Measurements from ENCODE around the gene MAGI2.

The MAGI2 gene

DNA sequence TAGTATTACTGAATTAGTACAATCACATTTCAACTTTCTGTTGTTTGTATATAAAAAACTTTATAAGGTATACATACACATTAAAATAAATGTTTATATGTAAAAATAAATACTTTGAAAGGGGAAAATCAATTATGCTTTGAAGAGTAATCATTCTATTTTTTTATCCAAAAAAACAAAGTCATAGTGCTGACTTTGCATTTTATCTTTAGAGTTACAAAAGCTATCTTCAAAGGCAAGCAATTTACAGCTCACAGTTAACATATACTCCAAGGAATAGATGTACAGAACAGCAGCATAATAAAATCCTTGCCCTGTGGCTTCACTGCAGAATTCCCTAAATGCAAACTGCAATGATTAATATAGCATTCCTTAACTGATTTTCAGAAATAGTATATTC is 53.2 kb downstream of the MAGI2 start:
- H3K27me3 ChIP-seq (replicated peaks; ENCODE audit: control insufficient read depth, insufficient read depth, low read length, poor library complexity, severe bottlenecking), result no peaks in the 10 kb centered on the region
- H3K4me3 ChIP-seq (ENCODE audit: insufficient read depth, low read depth, low read length, poor library complexity, severe bottlenecking), result no peak overlapping the region
- H3K36me3 ChIP-seq (ENCODE audit: control insufficient read depth, insufficient read depth, low read length), result no peaks in the 10 kb centered on the region
- no peaks in the 10 kb centered on the region for H3K4me1 ChIP-seq (ENCODE audit: control insufficient read depth, insufficient read depth, low read length, poor library complexity, severe bottlenecking)
- H3K27ac ChIP-seq (ENCODE audit: insufficient read depth, low read length, poor library complexity, severe bottlenecking), result no peak overlapping the region
- no peak for DNase-seq
- H3K9me3 ChIP-seq (ENCODE audit: control insufficient read depth, low read length), result no peaks in the 10 kb centered on the region

DNA sequence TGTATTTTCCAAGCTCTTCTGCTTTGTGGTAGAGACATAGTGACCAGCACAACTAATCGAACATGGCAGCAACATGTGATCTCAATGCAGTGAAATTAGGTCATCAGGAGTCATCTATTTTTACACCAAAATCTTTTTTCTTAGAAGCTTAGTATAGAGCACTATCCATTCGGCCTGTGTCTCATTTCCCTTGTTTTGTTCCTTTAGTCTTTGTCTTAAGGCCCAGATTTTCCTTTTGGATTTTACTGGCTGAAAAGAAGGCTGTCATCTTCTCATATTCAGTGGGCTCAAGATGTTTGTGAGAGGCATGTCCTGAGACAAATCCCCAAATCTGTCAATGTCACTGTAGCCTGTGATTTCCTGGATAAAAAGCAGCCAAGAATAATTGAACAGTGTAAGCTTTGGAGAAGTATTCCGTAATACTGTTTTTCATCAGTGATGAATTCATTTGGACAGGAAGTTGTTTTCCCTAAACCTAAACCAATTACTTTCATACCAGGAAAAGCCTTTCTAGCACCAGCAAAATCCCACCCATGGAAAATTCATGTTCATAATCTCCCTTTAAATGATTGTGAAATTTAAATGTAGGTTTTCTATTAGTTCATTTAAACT is 55.2 kb downstream of the MAGI2 start:
- no peak overlapping the region for H3K27ac ChIP-seq (ENCODE audit: insufficient read depth, low read length, poor library complexity, severe bottlenecking)
- no peaks in the 10 kb centered on the region for H3K27me3 ChIP-seq (replicated peaks; ENCODE audit: control insufficient read depth, insufficient read depth, low read length, poor library complexity, severe bottlenecking)
- H3K36me3 ChIP-seq (ENCODE audit: control insufficient read depth, insufficient read depth, low read length), result no peaks in the 10 kb centered on the region
- H3K4me3 ChIP-seq (ENCODE audit: insufficient read depth, low read depth, low read length, poor library complexity, severe bottlenecking), result no peak overlapping the region
- DNase-seq, result no peak
- no peaks in the 10 kb centered on the region for H3K9me3 ChIP-seq (ENCODE audit: control insufficient read depth, low read length)
- no peaks in the 10 kb centered on the region for H3K4me1 ChIP-seq (ENCODE audit: control insufficient read depth, insufficient read depth, low read length, poor library complexity, severe bottlenecking)

DNA sequence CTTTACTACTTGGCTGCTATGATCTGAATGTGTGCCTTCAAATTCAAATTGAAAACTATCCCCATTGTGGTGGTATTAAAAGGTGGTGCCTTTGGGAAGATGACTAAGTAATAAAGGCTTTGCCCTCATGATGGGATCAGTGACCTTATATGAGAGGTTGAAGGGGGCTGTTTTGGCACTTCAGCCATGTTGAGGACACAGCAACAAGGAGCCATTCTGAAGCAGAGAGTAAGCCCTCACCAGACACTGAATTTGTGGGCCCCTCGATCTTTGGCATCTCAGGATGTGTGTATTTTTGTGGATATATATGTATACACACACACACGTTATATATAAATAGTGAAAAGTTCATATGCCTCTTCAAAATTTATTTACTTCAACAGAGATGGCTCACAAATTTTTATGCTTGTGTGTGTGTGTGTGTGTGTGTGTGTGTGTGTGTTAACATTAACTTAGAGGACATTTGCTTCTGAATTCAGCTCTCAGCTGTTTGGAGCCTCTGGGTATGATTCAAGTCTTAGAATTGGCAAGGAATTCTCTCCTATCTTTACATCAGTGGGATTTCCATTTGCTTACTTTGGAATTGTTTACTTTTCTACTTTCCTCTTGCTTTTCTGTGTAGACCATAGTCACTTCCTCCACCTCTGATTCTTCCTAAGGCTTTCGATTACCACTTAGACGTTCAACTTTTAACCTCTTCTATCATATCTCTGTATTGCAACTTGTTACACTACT is 66.6 kb downstream of the MAGI2 start:
- DNase-seq, result no peak
- no peaks in the 10 kb centered on the region for H3K36me3 ChIP-seq (ENCODE audit: control insufficient read depth, insufficient read depth, low read length)
- no peaks in the 10 kb centered on the region for H3K9me3 ChIP-seq (ENCODE audit: control insufficient read depth, low read length)
- H3K4me3 ChIP-seq (ENCODE audit: insufficient read depth, low read depth, low read length, poor library complexity, severe bottlenecking), result no peak overlapping the region
- no peaks in the 10 kb centered on the region for H3K4me1 ChIP-seq (ENCODE audit: control insufficient read depth, insufficient read depth, low read length, poor library complexity, severe bottlenecking)
- H3K27me3 ChIP-seq (replicated peaks; ENCODE audit: control insufficient read depth, insufficient read depth, low read length, poor library complexity, severe bottlenecking), result no peaks in the 10 kb centered on the region
- no peak overlapping the region for H3K27ac ChIP-seq (ENCODE audit: insufficient read depth, low read length, poor library complexity, severe bottlenecking)

- no peak for DNase-seq
- Histone ChIP-seq H3K9me3 (ENCODE audit: control insufficient read depth, low read length) (no peaks in the 10 kb centered on the region), H3K4me1 (ENCODE audit: control insufficient read depth, insufficient read depth, low read length, poor library complexity, severe bottlenecking) (no peaks in the 10 kb centered on the region), H3K4me3 (ENCODE audit: insufficient read depth, low read depth, low read length, poor library complexity, severe bottlenecking) (no peak overlapping the region), H3K27ac (ENCODE audit: insufficient read depth, low read length, poor library complexity, severe bottlenecking) (no peak overlapping the region), H3K27me3 (replicated peaks; ENCODE audit: control insufficient read depth, insufficient read depth, low read length, poor library complexity, severe bottlenecking) (no peaks in the 10 kb centered on the region), H3K36me3 (ENCODE audit: control insufficient read depth, insufficient read depth, low read length) (no peaks in the 10 kb centered on the region)
Measured at GRCh38 chr7:79381921-79382320, 71.5 kb downstream of the MAGI2 start.

DNA sequence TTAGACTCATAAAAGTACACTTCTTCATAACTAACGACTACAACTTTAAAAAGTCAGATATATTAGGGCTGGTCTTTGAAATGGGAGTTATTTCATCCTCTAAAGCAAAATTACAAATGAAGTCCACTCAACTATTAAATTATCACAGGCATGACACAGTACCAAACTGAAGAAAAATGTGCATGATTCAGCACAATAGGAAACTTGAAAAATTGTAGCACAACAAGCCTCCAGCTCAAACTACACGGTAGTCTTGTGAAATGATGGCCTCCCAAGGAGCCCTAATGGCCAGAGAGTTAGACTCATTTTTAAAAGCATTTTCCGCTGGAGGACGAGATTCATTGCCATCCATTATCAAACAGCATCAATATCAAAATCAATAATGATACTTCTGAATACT is 76.4 kb downstream of the MAGI2 start:
- H3K27ac ChIP-seq (ENCODE audit: insufficient read depth, low read length, poor library complexity, severe bottlenecking), result no peak overlapping the region
- H3K4me1 ChIP-seq (ENCODE audit: control insufficient read depth, insufficient read depth, low read length, poor library complexity, severe bottlenecking), result no peaks in the 10 kb centered on the region
- no peak for DNase-seq
- H3K4me3 ChIP-seq (ENCODE audit: insufficient read depth, low read depth, low read length, poor library complexity, severe bottlenecking), result no peak overlapping the region
- no peaks in the 10 kb centered on the region for H3K27me3 ChIP-seq (replicated peaks; ENCODE audit: control insufficient read depth, insufficient read depth, low read length, poor library complexity, severe bottlenecking)
- no peaks in the 10 kb centered on the region for H3K36me3 ChIP-seq (ENCODE audit: control insufficient read depth, insufficient read depth, low read length)
- H3K9me3 ChIP-seq (ENCODE audit: control insufficient read depth, low read length), result no peaks in the 10 kb centered on the region

GRCh38 chr7:79376299-79377025 is 77.0 kb downstream of the MAGI2 start:
- no peak for DNase-seq
- H3K27me3 ChIP-seq (replicated peaks; ENCODE audit: control insufficient read depth, insufficient read depth, low read length, poor library complexity, severe bottlenecking), result no peaks in the 10 kb centered on the region
- H3K4me1 ChIP-seq (ENCODE audit: control insufficient read depth, insufficient read depth, low read length, poor library complexity, severe bottlenecking), result no peaks in the 10 kb centered on the region
- H3K36me3 ChIP-seq (ENCODE audit: control insufficient read depth, insufficient read depth, low read length), result no peaks in the 10 kb centered on the region
- no peak overlapping the region for H3K4me3 ChIP-seq (ENCODE audit: insufficient read depth, low read depth, low read length, poor library complexity, severe bottlenecking)
- no peak overlapping the region for H3K27ac ChIP-seq (ENCODE audit: insufficient read depth, low read length, poor library complexity, severe bottlenecking)
- H3K9me3 ChIP-seq (ENCODE audit: control insufficient read depth, low read length), result no peaks in the 10 kb centered on the region

DNA sequence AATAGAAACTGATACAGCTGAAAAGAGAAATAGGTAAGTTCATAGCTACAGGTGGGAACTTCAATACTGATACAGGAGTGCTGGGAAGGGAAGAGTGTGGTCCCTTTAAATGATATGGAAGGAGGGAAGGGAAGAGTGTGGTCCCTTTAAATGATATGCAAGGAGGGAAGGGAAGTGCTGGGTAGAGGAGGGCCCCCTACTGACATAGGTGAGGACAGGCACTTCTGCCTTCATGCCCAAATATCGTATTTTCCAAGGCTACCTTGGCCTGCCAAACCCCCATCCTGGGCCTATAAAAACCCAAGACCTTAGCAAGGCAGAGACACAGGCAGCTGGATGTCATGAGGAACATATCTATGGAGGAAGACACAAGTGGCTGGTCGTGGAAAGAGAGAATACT is 92.3 kb downstream of the MAGI2 start:
- DNase-seq, result no peak
- Histone ChIP-seq H3K27ac (ENCODE audit: insufficient read depth, low read length, poor library complexity, severe bottlenecking) (no peak overlapping the region), H3K36me3 (ENCODE audit: control insufficient read depth, insufficient read depth, low read length) (no peaks in the 10 kb centered on the region), H3K9me3 (ENCODE audit: control insufficient read depth, low read length) (no peaks in the 10 kb centered on the region), H3K27me3 (replicated peaks; ENCODE audit: control insufficient read depth, insufficient read depth, low read length, poor library complexity, severe bottlenecking) (no peaks in the 10 kb centered on the region), H3K4me1 (ENCODE audit: control insufficient read depth, insufficient read depth, low read length, poor library complexity, severe bottlenecking) (no peaks in the 10 kb centered on the region), H3K4me3 (ENCODE audit: insufficient read depth, low read depth, low read length, poor library complexity, severe bottlenecking) (no peak overlapping the region)

GRCh38 chr7:79359827-79360226 is 93.6 kb downstream of the MAGI2 start:
- Histone ChIP-seq H3K27me3 (replicated peaks; ENCODE audit: control insufficient read depth, insufficient read depth, low read length, poor library complexity, severe bottlenecking) (no peaks in the 10 kb centered on the region), H3K4me3 (ENCODE audit: insufficient read depth, low read depth, low read length, poor library complexity, severe bottlenecking) (no peak overlapping the region), H3K36me3 (ENCODE audit: control insufficient read depth, insufficient read depth, low read length) (no peaks in the 10 kb centered on the region), H3K9me3 (ENCODE audit: control insufficient read depth, low read length) (no peaks in the 10 kb centered on the region), H3K4me1 (ENCODE audit: control insufficient read depth, insufficient read depth, low read length, poor library complexity, severe bottlenecking) (no peaks in the 10 kb centered on the region), H3K27ac (ENCODE audit: insufficient read depth, low read length, poor library complexity, severe bottlenecking) (no peak overlapping the region)
- no peak for DNase-seq

DNA sequence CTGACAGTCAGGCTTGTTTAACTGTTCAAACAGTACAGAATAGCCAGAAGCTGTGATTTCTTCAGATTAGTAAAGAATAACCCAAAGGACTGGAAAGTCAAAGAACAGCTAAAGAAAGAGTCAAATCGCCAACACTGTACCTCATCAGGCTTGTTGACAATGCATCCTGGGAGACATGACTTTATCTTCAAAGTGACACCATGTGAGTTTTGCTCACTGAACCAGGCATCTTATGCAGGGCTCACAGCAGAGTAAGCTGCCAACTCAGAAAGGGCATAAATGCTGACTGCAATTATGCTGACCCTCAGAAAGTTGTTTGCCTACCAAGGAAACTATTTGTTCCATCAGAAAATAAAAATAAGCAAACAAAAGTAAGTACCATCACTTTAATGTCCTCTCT is 96.4 kb downstream of the MAGI2 start:
- Histone ChIP-seq H3K9me3 (ENCODE audit: control insufficient read depth, low read length) (no peaks in the 10 kb centered on the region), H3K27me3 (replicated peaks; ENCODE audit: control insufficient read depth, insufficient read depth, low read length, poor library complexity, severe bottlenecking) (no peaks in the 10 kb centered on the region), H3K4me3 (ENCODE audit: insufficient read depth, low read depth, low read length, poor library complexity, severe bottlenecking) (no peak overlapping the region), H3K27ac (ENCODE audit: insufficient read depth, low read length, poor library complexity, severe bottlenecking) (no peak overlapping the region), H3K36me3 (ENCODE audit: control insufficient read depth, insufficient read depth, low read length) (no peaks in the 10 kb centered on the region), H3K4me1 (ENCODE audit: control insufficient read depth, insufficient read depth, low read length, poor library complexity, severe bottlenecking) (no peaks in the 10 kb centered on the region)
- no peak for DNase-seq
